ENCODE results near the gene VAC14. TPM values are rescaled to one million over a fixed set of nuclear protein-coding genes. Genes with fewer than 3 reads are reported as not detected.

VAC14 gene
- total and polyA plus RNA-seq, 3 donors from 2014 or later, result 41.0 to 80.5 (median 61.8) TPM

GRCh38 chr16:70784692-70785555 is 16.0 kb downstream of the VAC14 start:
- no peak overlapping the region for H3K27ac ChIP-seq
- DNase-seq, result no peak
- intact Hi-C loops (cut with DNase I; ENCODE audit: low total_unique reads), result no loop called here
- no peak for TF ChIP-seq CTCF (IDR thresholded peaks at IDR 0.05)
- no peak for TF ChIP-seq POLR2A (IDR thresholded peaks at IDR 0.05)
- no peaks in the 10 kb centered on the region for H3K9me3 ChIP-seq
- 84 to 92% methylated on average over 21 of the region's 21 CpGs for WGBS, 2 donors
- no peaks in the 10 kb centered on the region for H3K27me3 ChIP-seq
- H3K4me3 ChIP-seq, result no peak overlapping the region
- peaks cover 14% of the 10 kb centered on the region for H3K4me1 ChIP-seq
- H3K36me3 ChIP-seq (ENCODE audit: low read depth, missing control alignments), result no peaks in the 10 kb centered on the region

- intact Hi-C loops (cut with DNase I; ENCODE audit: low total_unique reads), result no loop called here
- no peak for TF ChIP-seq POLR2A (IDR thresholded peaks at IDR 0.05)
- no peak for TF ChIP-seq CTCF (IDR thresholded peaks at IDR 0.05)
- Histone ChIP-seq H3K27me3 (no peaks in the 10 kb centered on the region), H3K4me1 (no peaks in the 10 kb centered on the region), H3K9me3 (no peaks in the 10 kb centered on the region), H3K36me3 (ENCODE audit: low read depth, missing control alignments) (no peaks in the 10 kb centered on the region), H3K4me3 (no peak overlapping the region), H3K27ac (no peak overlapping the region)
- no peak for DNase-seq
- WGBS, 2 donors, result 97 to 100% methylated on average over 3 of the region's 3 CpGs
These were observed 18.7 kb downstream of the VAC14 start for GRCh38 chr16:70782237-70782636.

- intact Hi-C loops (cut with DNase I; ENCODE audit: low total_unique reads), result no loop called here
- Histone ChIP-seq H3K27me3 (no peaks in the 10 kb centered on the region), H3K4me3 (no peak overlapping the region), H3K36me3 (ENCODE audit: low read depth, missing control alignments) (no peaks in the 10 kb centered on the region), H3K4me1 (no peaks in the 10 kb centered on the region), H3K27ac (no peak overlapping the region), H3K9me3 (no peaks in the 10 kb centered on the region)
- no peak for DNase-seq
- WGBS, 2 donors, result 96 to 100% methylated on average over 3 to 14 of the region's 14 CpGs
- TF ChIP-seq CTCF (IDR thresholded peaks at IDR 0.05), result no peak
- no peak for TF ChIP-seq POLR2A (IDR thresholded peaks at IDR 0.05)
These were observed 19.2 kb downstream of the VAC14 start for GRCh38 chr16:70781800-70782199.

- intact Hi-C loops (cut with DNase I; ENCODE audit: low total_unique reads), result no loop called here
- no peak overlapping the region for H3K4me3 ChIP-seq
- no peaks in the 10 kb centered on the region for H3K27me3 ChIP-seq
- H3K9me3 ChIP-seq, result no peaks in the 10 kb centered on the region
- no peaks in the 10 kb centered on the region for H3K4me1 ChIP-seq
- DNase-seq, result no peak
- WGBS, 2 donors, result 92 to 94% methylated on average over 8 to 10 of the region's 10 CpGs
- H3K36me3 ChIP-seq (ENCODE audit: low read depth, missing control alignments), result no peaks in the 10 kb centered on the region
- TF ChIP-seq POLR2A (IDR thresholded peaks at IDR 0.05), result no peak
- TF ChIP-seq CTCF (IDR thresholded peaks at IDR 0.05), result no peak
- no peak overlapping the region for H3K27ac ChIP-seq
These were observed 20.4 kb downstream of the VAC14 start for GRCh38 chr16:70780546-70780945.

GRCh38 chr16:70779361-70779760 is 21.6 kb downstream of the VAC14 start:
- no peaks in the 10 kb centered on the region for H3K9me3 ChIP-seq
- intact Hi-C loops (cut with DNase I; ENCODE audit: low total_unique reads), result no loop called here
- DNase-seq, result no peak
- H3K27ac ChIP-seq, result no peak overlapping the region
- no peak overlapping the region for H3K4me3 ChIP-seq
- 82 to 91% methylated on average over 1 of the region's 1 CpG for WGBS, 2 donors
- TF ChIP-seq POLR2A (IDR thresholded peaks at IDR 0.05) (no peak), CTCF (IDR thresholded peaks at IDR 0.05) (no peak)
- no peaks in the 10 kb centered on the region for H3K36me3 ChIP-seq (ENCODE audit: low read depth, missing control alignments)
- H3K4me1 ChIP-seq, result no peaks in the 10 kb centered on the region
- H3K27me3 ChIP-seq, result no peaks in the 10 kb centered on the region
